Osteoblast (primary cell): ENCODE measurements around the gene KLHL29. TPM values are rescaled to one million over a fixed set of nuclear protein-coding genes. Genes with fewer than 3 reads are reported as not detected.

Experiments used
- DNase-seq: peaks from one replicate; pipeline ENCODE4 v3.0.0; 2011; ENCODE audit warnings: low spot score, mixed read lengths; ENCODE audit not compliant: insufficient read length; ENCODE audit errors: missing footprints
- H2AFZ ChIP-seq: 2 replicates; pipeline ENCODE4 v1.6.0; 2011; ENCODE audit warnings: mild to moderate bottlenecking, low read length
- H3K27ac ChIP-seq: 2 replicates; pipeline ENCODE4 v1.5.1; 2011; ENCODE audit warnings: mild to moderate bottlenecking, low read depth, low read length, moderate library complexity
- H3K27me3 ChIP-seq: 2 replicates; pipeline ENCODE4 v1.6.0; 2012; ENCODE audit warnings: mild to moderate bottlenecking, control low read depth, inconsistent platforms, low read length, moderate library complexity; ENCODE audit not compliant: insufficient read depth
- H3K36me3 ChIP-seq: 2 replicates; pipeline ENCODE4 v1.5.1; 2011; ENCODE audit warnings: mild to moderate bottlenecking, low read length, control low read depth, moderate library complexity; ENCODE audit not compliant: insufficient read depth
- H3K4me1 ChIP-seq: 2 replicates; pipeline ENCODE4 v1.5.1; 2011; ENCODE audit warnings: mild to moderate bottlenecking, low read length, control low read depth, moderate library complexity; ENCODE audit not compliant: insufficient read depth
- H3K4me2 ChIP-seq: 2 replicates; pipeline ENCODE4 v1.6.0; 2011; ENCODE audit warnings: mild to moderate bottlenecking, low read length; ENCODE audit not compliant: insufficient read depth
- H3K4me3 ChIP-seq: fragments of 200-600 bp; sonication (generic); 3 replicates; pipeline ENCODE4 v1.5.1; 2012; ENCODE audit warnings: mild to moderate bottlenecking, low read length, inconsistent platforms; ENCODE audit not compliant: insufficient read depth
- H3K79me2 ChIP-seq: 2 replicates; pipeline ENCODE4 v1.6.0; 2012; ENCODE audit warnings: mild to moderate bottlenecking, low read length, control low read depth, inconsistent platforms; ENCODE audit not compliant: insufficient read depth
- H3K9me3 ChIP-seq: 2 replicates; pipeline ENCODE4 v1.5.1; 2011; ENCODE audit warnings: low read depth, low read length, control low read depth
- H4K20me1 ChIP-seq: 2 replicates; pipeline ENCODE4 v1.6.0; 2012; ENCODE audit warnings: mild to moderate bottlenecking, low read length, control low read depth; ENCODE audit not compliant: insufficient read depth
- CTCF ChIP-seq: IDR thresholded peaks from 2 replicates; pipeline ENCODE4 v1.5.1; 2011; ENCODE audit warnings: mild to moderate bottlenecking, low read depth, low read length, moderate library complexity; ENCODE audit errors: extremely low read depth
- total RNA-seq: library from RNA; depleted of rRNA; stranded (reverse); fragments of >200 nt; gene quantifications from 2 replicates; pipeline ENCODE4 v1.2.3, GENCODE V29; 2012

Gene KLHL29
- total RNA-seq, 1 donor: 3.3 TPM

DNA sequence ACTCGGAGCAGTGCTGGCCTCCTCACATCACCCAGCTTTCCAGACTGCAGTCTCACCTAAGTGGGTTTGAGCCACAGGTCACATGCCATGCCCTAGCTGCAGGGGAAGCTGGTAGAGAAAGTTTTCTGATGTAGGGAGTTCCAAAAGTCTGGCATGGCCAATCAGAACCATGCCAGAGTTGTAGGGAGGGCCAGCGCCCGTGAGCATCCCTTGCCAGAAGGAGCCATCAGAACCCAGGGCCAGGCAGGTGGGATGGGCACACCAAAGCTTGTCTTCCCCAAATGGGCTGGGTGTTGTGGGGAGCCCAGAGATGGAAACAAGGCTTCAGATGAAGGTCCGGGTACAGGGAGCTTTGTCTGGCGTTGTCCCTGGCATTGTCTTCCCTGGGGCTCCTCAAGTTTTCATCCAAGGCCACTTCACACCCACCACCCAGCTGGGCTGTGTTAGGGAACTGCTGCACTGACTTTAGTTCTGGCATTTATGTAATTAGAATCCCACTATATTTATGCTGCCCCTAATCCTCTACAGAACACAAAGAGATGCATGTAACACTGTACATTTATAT is 247.9 kb downstream of the KLHL29 start:
- no peak overlapping the region for H3K27ac ChIP-seq
- peaks cover 14% of the 10 kb centered on the region for H3K4me1 ChIP-seq
- DNase-seq: peak; percentile 73
- H4K20me1 ChIP-seq: no peaks in the 10 kb centered on the region
- TF ChIP-seq CTCF: no peak
- H3K36me3 ChIP-seq: no peaks in the 10 kb centered on the region
- H2AFZ ChIP-seq: no peak overlapping the region
- H3K9me3 ChIP-seq: no peaks in the 10 kb centered on the region
- no peak overlapping the region for H3K4me2 ChIP-seq
- no peak overlapping the region for H3K4me3 ChIP-seq
- no peaks in the 10 kb centered on the region for H3K79me2 ChIP-seq
- H3K27me3 ChIP-seq: no peaks in the 10 kb centered on the region

DNA sequence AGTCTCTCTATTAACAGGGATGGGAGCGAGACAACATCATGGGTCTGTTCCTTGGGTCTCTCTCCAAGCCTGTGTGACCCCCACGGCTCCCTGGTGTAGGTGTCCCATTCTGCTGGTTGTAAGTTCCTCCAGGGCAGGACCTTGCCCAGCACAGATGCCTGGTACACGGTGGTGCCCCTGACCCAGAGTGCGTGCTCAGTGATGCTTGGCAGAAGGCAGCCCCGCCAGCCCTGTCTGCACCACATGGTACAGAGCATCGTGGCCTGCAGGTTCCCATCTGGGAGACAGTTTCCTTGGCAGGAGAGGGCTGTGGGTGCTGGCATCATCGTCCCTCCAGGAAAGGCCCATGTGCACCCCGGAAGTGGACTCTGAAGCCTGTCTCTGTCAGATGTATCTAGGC is 249.0 kb downstream of the KLHL29 start:
- Histone ChIP-seq H3K4me2 (no peak overlapping the region), H2AFZ (no peak overlapping the region), H3K36me3 (no peaks in the 10 kb centered on the region), H3K4me1 (peaks cover 14% of the 10 kb centered on the region), H3K79me2 (no peaks in the 10 kb centered on the region), H3K27ac (no peak overlapping the region), H3K27me3 (no peaks in the 10 kb centered on the region), H4K20me1 (no peaks in the 10 kb centered on the region), H3K4me3 (no peak overlapping the region), H3K9me3 (no peaks in the 10 kb centered on the region)
- TF ChIP-seq CTCF: no peak
- DNase-seq: peak; percentile 51

DNA sequence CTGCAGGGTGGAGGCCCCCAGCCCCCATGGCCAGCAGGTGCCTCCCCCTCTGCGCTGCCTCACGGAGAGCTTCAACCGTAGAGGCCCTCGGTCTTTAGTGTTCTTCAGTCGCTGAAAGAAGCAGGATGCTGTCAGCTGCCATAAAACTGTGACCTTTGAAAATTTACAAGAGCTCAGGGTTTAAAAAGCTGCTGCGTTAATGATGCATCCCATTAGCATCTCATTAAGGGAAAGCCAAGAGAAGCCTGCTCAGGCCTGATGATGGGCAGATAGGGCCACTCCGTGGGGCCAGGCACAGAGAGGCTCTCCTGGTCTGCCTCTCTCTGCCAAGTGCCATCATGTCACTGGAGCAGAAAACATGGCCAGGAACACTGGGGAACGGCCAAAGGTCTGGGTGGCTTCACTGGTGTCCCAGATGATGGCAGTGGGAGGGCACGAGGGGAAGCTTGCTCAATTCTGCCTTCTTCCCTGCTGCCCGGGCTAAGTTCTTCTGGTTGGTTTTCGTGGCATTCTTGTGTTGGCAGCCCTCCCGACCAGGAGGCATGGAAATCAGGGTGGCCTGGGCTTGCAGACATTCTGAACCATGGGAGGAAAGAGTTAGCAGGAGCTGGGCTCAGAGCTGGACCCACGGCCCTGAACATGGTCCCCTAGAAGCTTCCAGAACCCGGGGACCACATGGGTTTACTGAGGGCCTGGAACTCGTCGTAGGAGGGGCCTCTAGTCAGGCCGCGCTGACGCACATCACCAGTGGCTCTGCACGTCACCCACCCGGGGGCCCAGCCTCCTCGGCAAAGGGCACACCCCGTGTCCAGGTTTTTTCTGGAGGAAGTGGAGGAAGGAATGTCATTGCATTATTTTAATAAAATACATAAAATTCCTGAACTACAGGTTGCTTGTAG is 250.7 kb downstream of the KLHL29 start:
- no peaks in the 10 kb centered on the region for H3K27me3 ChIP-seq
- H4K20me1 ChIP-seq: no peaks in the 10 kb centered on the region
- no peak overlapping the region for H2AFZ ChIP-seq
- TF ChIP-seq CTCF: no peak
- no peak overlapping the region for H3K4me2 ChIP-seq
- no peaks in the 10 kb centered on the region for H3K79me2 ChIP-seq
- peak; percentile 62 for DNase-seq
- H3K36me3 ChIP-seq: no peaks in the 10 kb centered on the region
- H3K9me3 ChIP-seq: no peaks in the 10 kb centered on the region
- H3K4me1 ChIP-seq: peaks cover 14% of the 10 kb centered on the region
- no peak overlapping the region for H3K27ac ChIP-seq
- no peak overlapping the region for H3K4me3 ChIP-seq

DNA sequence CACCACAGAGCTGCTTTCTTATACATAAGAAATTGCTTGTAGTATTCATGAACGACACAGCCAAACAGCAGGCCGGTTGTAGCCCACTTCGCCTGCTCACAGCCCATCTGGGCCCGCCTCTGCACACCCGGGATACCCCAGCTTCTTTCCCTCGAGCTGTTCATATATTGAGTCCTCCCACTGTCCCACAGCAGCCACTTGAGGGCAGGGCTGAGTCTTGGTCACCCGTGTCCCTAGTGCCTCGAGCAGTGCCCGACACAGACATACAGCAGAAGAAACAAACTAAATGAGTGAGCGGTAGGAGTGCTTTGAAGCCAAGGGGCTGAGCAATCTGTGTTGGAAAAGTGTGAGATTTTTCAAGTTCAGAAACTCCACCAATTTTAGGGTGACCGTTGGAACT is 251.4 kb downstream of the KLHL29 start:
- Histone ChIP-seq H3K4me2 (peak overlapping the region; percentile 45), H3K27me3 (no peaks in the 10 kb centered on the region), H3K4me1 (peaks cover 14% of the 10 kb centered on the region), H3K4me3 (no peak overlapping the region), H4K20me1 (no peaks in the 10 kb centered on the region), H2AFZ (peak overlapping the region; percentile 82), H3K36me3 (no peaks in the 10 kb centered on the region), H3K79me2 (no peaks in the 10 kb centered on the region), H3K9me3 (no peaks in the 10 kb centered on the region), H3K27ac (peak overlapping the region; percentile 39)
- peak; percentile 28 for TF ChIP-seq CTCF
- peak; percentile 82 for DNase-seq
